Upper lobe of right lung (tissue), 1 donor: Measurements from ENCODE around the gene SYNDIG1. TPM values are rescaled to one million over a fixed set of nuclear protein-coding genes. Genes with fewer than 3 reads are reported as not detected.
A peak's percentile ranks its signal among the peaks of the same experiment; 100 is the strongest.
"Not testable (repeated sequence)": the region's sequence is repeated elsewhere in the genome, so short reads cannot be mapped to it uniquely, and the experiment has no call there.

Experiments used
- ATAC-seq: fragments of 200-7000 bp; cut with Tn5 transposase; one replicate; pipeline ENCODE4 v1.9.1; 2020; ENCODE audit warnings: mild to moderate bottlenecking, moderate library complexity
- DNase-seq: peaks from one replicate; pipeline ENCODE4 v3.0.0-alpha.2; 2020
- H3K27ac ChIP-seq: fragments of 200-600 bp; one replicate; pipeline ENCODE4 v1.8.0; 2022
- H3K27me3 ChIP-seq: fragments of 200-600 bp; one replicate; pipeline ENCODE4 v1.8.0; 2022; ENCODE audit warnings: mild to moderate bottlenecking
- H3K36me3 ChIP-seq: fragments of 200-600 bp; one replicate; pipeline ENCODE4 v1.8.0; 2022
- H3K4me1 ChIP-seq: fragments of 200-600 bp; one replicate; pipeline ENCODE4 v1.8.0; 2022
- H3K4me3 ChIP-seq: fragments of 200-600 bp; one replicate; pipeline ENCODE4 v1.8.0; 2022; ENCODE audit warnings: mild to moderate bottlenecking
- H3K9me3 ChIP-seq: fragments of 200-600 bp; one replicate; pipeline ENCODE4 v1.8.0; 2022
- CTCF ChIP-seq: fragments of 200-600 bp; IDR thresholded peaks from one replicate; pipeline ENCODE4 v1.8.0; 2022; ENCODE audit warnings: antibody characterized with exemption
- intact Hi-C: fragments of 100-400 bp; cut with DNase I; formaldehyde crosslinking; loops from one replicate; pipeline ENCODE4 v1.11.0; 2022
- total RNA-seq: library from RNA; stranded (reverse); fragmentation: NEBNext Ultra II Directional; extraction: Animal tissue kit (Norgen Biotek cat#: 25700); gene quantifications from one replicate; pipeline ENCODE4 v1.2.1, GENCODE V29; 2021
- donor health status: DM: no; HTN: yes; CAD: no; lungs with severe emphysema.

The SYNDIG1 gene
- total RNA-seq, 1 donor from 2014 or later = not detected

- intact Hi-C loops = no loop called here
- Histone ChIP-seq H3K36me3 (no peaks in the 10 kb centered on the region), H3K27me3 (peaks cover 4% of the 10 kb centered on the region), H3K4me1 (no peaks in the 10 kb centered on the region), H3K27ac (no peak overlapping the region), H3K9me3 (no peaks in the 10 kb centered on the region), H3K4me3 (no peak overlapping the region)
- no peak for TF ChIP-seq CTCF
- DNase-seq (no peak), ATAC-seq (no peak)
These were observed 153.4 kb downstream of the SYNDIG1 start for GRCh38 chr20:24622856-24623255.

- H3K4me3 ChIP-seq, H3K9me3 ChIP-seq, H3K27ac ChIP-seq, H3K36me3 ChIP-seq, DNase-seq, intact Hi-C loops, H3K27me3 ChIP-seq, H3K4me1 ChIP-seq, ATAC-seq: not testable (repeated sequence)
These were observed 156.7 kb downstream of the SYNDIG1 start for GRCh38 chr20:24626141-24626540.

GRCh38 chr20:24627291-24627690 is 157.9 kb downstream of the SYNDIG1 start:
- ATAC-seq (no peak), DNase-seq (no peak)
- peaks cover 4% of the 10 kb centered on the region for H3K27me3 ChIP-seq
- no peaks in the 10 kb centered on the region for H3K4me1 ChIP-seq
- intact Hi-C loops = no loop called here
- no peaks in the 10 kb centered on the region for H3K9me3 ChIP-seq
- no peak overlapping the region for H3K27ac ChIP-seq
- no peaks in the 10 kb centered on the region for H3K36me3 ChIP-seq
- TF ChIP-seq CTCF = no peak
- no peak overlapping the region for H3K4me3 ChIP-seq

- H3K27me3 ChIP-seq = peaks cover 4% of the 10 kb centered on the region
- no peak for TF ChIP-seq CTCF
- intact Hi-C loops = no loop called here
- ATAC-seq (no peak), DNase-seq (no peak)
- H3K4me1 ChIP-seq = no peaks in the 10 kb centered on the region
- H3K36me3 ChIP-seq = no peaks in the 10 kb centered on the region
- no peak overlapping the region for H3K4me3 ChIP-seq
- H3K9me3 ChIP-seq = no peaks in the 10 kb centered on the region
- H3K27ac ChIP-seq = no peak overlapping the region
These were observed 158.5 kb downstream of the SYNDIG1 start for GRCh38 chr20:24627926-24628325.

- intact Hi-C loops = no loop called here
- DNase-seq (no peak), ATAC-seq (peak; percentile 30)
- Histone ChIP-seq H3K4me1 (no peaks in the 10 kb centered on the region), H3K36me3 (no peaks in the 10 kb centered on the region), H3K27ac (no peak overlapping the region), H3K27me3 (peaks cover 4% of the 10 kb centered on the region), H3K9me3 (no peaks in the 10 kb centered on the region), H3K4me3 (no peak overlapping the region)
- TF ChIP-seq CTCF = no peak
These were observed 159.6 kb downstream of the SYNDIG1 start for GRCh38 chr20:24628985-24629384.

GRCh38 chr20:24629668-24630067 is 160.2 kb downstream of the SYNDIG1 start:
- H3K27ac ChIP-seq = no peak overlapping the region
- no peak overlapping the region for H3K4me3 ChIP-seq
- intact Hi-C loops = no loop called here
- peak; percentile 62 for ATAC-seq
- H3K9me3 ChIP-seq = no peaks in the 10 kb centered on the region
- no peak for DNase-seq
- H3K27me3 ChIP-seq = peaks cover 4% of the 10 kb centered on the region
- no peak for TF ChIP-seq CTCF
- H3K4me1 ChIP-seq = no peaks in the 10 kb centered on the region
- H3K36me3 ChIP-seq = no peaks in the 10 kb centered on the region
